Lung (tissue), 12 donors: Measurements from ENCODE around the gene TNNI2. TPM values are rescaled to one million over a fixed set of nuclear protein-coding genes. Genes with fewer than 3 reads are reported as not detected.

ENCODE experiments used
- ATAC-seq: fragments of 200-7000 bp; cut with Tn5 transposase; one replicate; pipeline ENCODE4 v1.9.1; 2020; ENCODE audit warnings: moderate number of reproducible peaks; ENCODE audit not compliant: insufficient read depth, low FRiP score
- DNase-seq, 3 donors: peaks; one replicate each; pipeline ENCODE4 v3.0.0-alpha.2; 2013 to 2017
- H3K27ac ChIP-seq, 2 donors: one replicate each; pipeline ENCODE4 v1.5.1; 2013; ENCODE audit warnings: mild to moderate bottlenecking in 2 of 2, moderate library complexity in 2 of 2, control low read depth in 1 of 2, inconsistent platforms in 1 of 2, low read depth in 1 of 2, low read length in 1 of 2
- H3K27me3 ChIP-seq, 3 donors: one replicate each; pipeline ENCODE4 v1.5.1; 2013; ENCODE audit warnings: low read length in 2 of 3; ENCODE audit not compliant: control insufficient read depth in 3 of 3, insufficient read depth in 3 of 3
- H3K36me3 ChIP-seq, 4 donors: one replicate each; pipeline ENCODE4 v1.5.1; 2013; ENCODE audit warnings: low read length in 4 of 4, mild to moderate bottlenecking in 1 of 4, moderate library complexity in 1 of 4; ENCODE audit not compliant: control insufficient read depth in 4 of 4, insufficient read depth in 4 of 4
- H3K4me1 ChIP-seq, 5 donors: one replicate each; pipeline ENCODE4 v1.5.1; 2013; ENCODE audit warnings: low read length in 5 of 5, mild to moderate bottlenecking in 2 of 5, moderate library complexity in 1 of 5; ENCODE audit not compliant: control insufficient read depth in 5 of 5, insufficient read depth in 5 of 5
- H3K4me3 ChIP-seq: one replicate; pipeline ENCODE4 v1.5.1; 2013; ENCODE audit warnings: mild to moderate bottlenecking, control low read depth, moderate library complexity
- H3K9ac ChIP-seq, 2 donors: one replicate each; pipeline ENCODE4 v1.5.1; 2013; ENCODE audit warnings: low read length in 2 of 2, control low read depth in 1 of 2; ENCODE audit not compliant: insufficient read depth in 1 of 2
- H3K9me3 ChIP-seq, 4 donors: one replicate each; pipeline ENCODE4 v1.5.1; 2013; ENCODE audit warnings: low read length in 3 of 4, mild to moderate bottlenecking in 1 of 4, moderate library complexity in 1 of 4; ENCODE audit not compliant: control insufficient read depth in 4 of 4, insufficient read depth in 3 of 4
- CTCF ChIP-seq: IDR thresholded peaks from 2 replicates; pipeline ENCODE4 v1.5.1; 2012; ENCODE audit warnings: mild to moderate bottlenecking; ENCODE audit errors: control extremely low read depth, extremely low read depth
- WGBS, 2 donors: extraction: QIAGEN DNeasy Blood & Tissue Kit; methylation state at CpG; one replicate each; pipeline ENCODE4 v1.1.7; 2013; 5-methylcytosine and 5-hydroxymethylcytosine counted together
- polyA plus RNA-seq, 2 donors: library from polyadenylated mRNA; stranded (reverse); fragments of 200-250 nt; gene quantifications; one replicate each; pipeline ENCODE4 v1.2.1, GENCODE V29; 2013
- total RNA-seq, 2 donors: library from RNA; depleted of rRNA in 1 of 2; stranded (reverse); fragments of >200 nt in 1 of 2; gene quantifications; one replicate each; pipeline ENCODE4 v1.2.1, GENCODE V29; 2014 to 2021
- donor health status: control.
- donor health status: control.
- donor health status: Bipolar disorder and iron deficiency.
- donor health status: healthy.
- donor health status: DM: yes; HTN: yes; CAD: no.

TNNI2 gene
- total and polyA plus RNA-seq, 4 donors = 3.1 to 35.8 (median 12.2) TPM

- Histone ChIP-seq H3K27ac (peak overlapping the region in 1 of 2 donors; percentile 71), H3K27me3 (peaks cover 0 to 3% (median 0%) of the 10 kb centered on the region in 3 donors), H3K9ac (no peak overlapping the region), H3K4me1 (no peaks in the 10 kb centered on the region), H3K36me3 (peaks cover 0 to 1% (median 0%) of the 10 kb centered on the region in 4 donors), H3K9me3 (no peaks in the 10 kb centered on the region), H3K4me3 (peak overlapping the region; percentile 30)
- ATAC-seq = no peak
- DNase-seq = no peak
- TF ChIP-seq CTCF = no peak
- WGBS, 2 donors = 64 to 76% methylated on average over 19 of the region's 19 CpGs
These were observed 14.8 kb downstream of the TNNI2 start for GRCh38 chr11:1853376-1854131.

GRCh38 chr11:1854132-1854948 is 15.6 kb downstream of the TNNI2 start:
- Histone ChIP-seq H3K4me3 (no peak overlapping the region), H3K27ac (no peak overlapping the region), H3K27me3 (peaks cover 0 to under 1% (median 0%) of the 10 kb centered on the region in 3 donors), H3K4me1 (no peaks in the 10 kb centered on the region), H3K9me3 (no peaks in the 10 kb centered on the region), H3K36me3 (peaks cover 0 to 1% (median 0%) of the 10 kb centered on the region in 4 donors), H3K9ac (no peak overlapping the region)
- DNase-seq = no peak
- no peak for TF ChIP-seq CTCF
- WGBS, 2 donors = 80 to 86% methylated on average over 27 of the region's 27 CpGs
- ATAC-seq = no peak

GRCh38 chr11:1854949-1855885 is 16.4 kb downstream of the TNNI2 start:
- no peak overlapping the region for H3K4me3 ChIP-seq
- DNase-seq = no peak
- peaks cover 0 to 1% (median 0%) of the 10 kb centered on the region in 4 donors for H3K36me3 ChIP-seq
- H3K27ac ChIP-seq = no peak overlapping the region
- WGBS, 2 donors = 79 to 81% methylated on average over 26 of the region's 26 CpGs
- H3K4me1 ChIP-seq = no peaks in the 10 kb centered on the region
- no peak for TF ChIP-seq CTCF
- no peak overlapping the region for H3K9ac ChIP-seq
- H3K27me3 ChIP-seq = peaks cover 0 to 3% (median 0%) of the 10 kb centered on the region in 3 donors
- no peaks in the 10 kb centered on the region for H3K9me3 ChIP-seq
- no peak for ATAC-seq
